ENCODE measurements around the gene LGR4. TPM values are rescaled to one million over a fixed set of nuclear protein-coding genes. Genes with fewer than 3 reads are reported as not detected.

The LGR4 gene
- total RNA-seq, 1 donor from 2014 or later: 154 TPM

- H3K27me3 Mint-ChIP-seq: no peaks in the 10 kb centered on the region
- no peak overlapping the region for H3K27ac Mint-ChIP-seq
Measured at GRCh38 chr11:27385245-27385644, 87.3 kb downstream of the LGR4 start.

GRCh38 chr11:27384227-27384626 is 88.4 kb downstream of the LGR4 start:
- no peaks in the 10 kb centered on the region for H3K9me3 Mint-ChIP-seq (ENCODE audit: low read depth)
- no peaks in the 10 kb centered on the region for H3K27me3 Mint-ChIP-seq
- DNase-seq (ENCODE audit: low spot score, unreplicated experiment): no peak
- no peak overlapping the region for H3K27ac Mint-ChIP-seq
- no peak for TF ChIP-seq CTCF (IDR thresholded peaks at IDR 0.05; ENCODE audit: unreplicated experiment)
- H3K4me1 Mint-ChIP-seq (ENCODE audit: low read depth): peaks cover 41% of the 10 kb centered on the region
- H3K4me3 Mint-ChIP-seq (ENCODE audit: low read depth): no peak overlapping the region
- H3K36me3 Mint-ChIP-seq (ENCODE audit: insufficient read depth): peaks cover 35% of the 10 kb centered on the region

More at GRCh38 chr11:27385245-27385644, 87.3 kb downstream of the LGR4 start:
- Mint-ChIP-seq H3K36me3 (ENCODE audit: insufficient read depth) (peaks cover 26% of the 10 kb centered on the region), H3K4me3 (ENCODE audit: low read depth) (no peak overlapping the region), H3K9me3 (ENCODE audit: low read depth) (no peaks in the 10 kb centered on the region), H3K4me1 (ENCODE audit: low read depth) (peaks cover 40% of the 10 kb centered on the region)
- no peak for DNase-seq (ENCODE audit: low spot score, unreplicated experiment)
- no peak for TF ChIP-seq CTCF (IDR thresholded peaks at IDR 0.05; ENCODE audit: unreplicated experiment)

- Mint-ChIP-seq H3K4me1 (ENCODE audit: low read depth) (peaks cover 40% of the 10 kb centered on the region), H3K4me3 (ENCODE audit: low read depth) (no peak overlapping the region), H3K9me3 (ENCODE audit: low read depth) (no peaks in the 10 kb centered on the region), H3K27ac (no peak overlapping the region), H3K27me3 (no peaks in the 10 kb centered on the region), H3K36me3 (ENCODE audit: insufficient read depth) (peaks cover 38% of the 10 kb centered on the region)
- TF ChIP-seq CTCF (IDR thresholded peaks at IDR 0.05; ENCODE audit: unreplicated experiment): no peak
- DNase-seq (ENCODE audit: low spot score, unreplicated experiment): no peak
Measured at GRCh38 chr11:27383645-27384044, 88.9 kb downstream of the LGR4 start.

GRCh38 chr11:27381238-27381666 is 91.3 kb downstream of the LGR4 start:
- peaks cover 35% of the 10 kb centered on the region for H3K4me1 Mint-ChIP-seq (ENCODE audit: low read depth)
- H3K36me3 Mint-ChIP-seq (ENCODE audit: insufficient read depth): peaks cover 38% of the 10 kb centered on the region
- TF ChIP-seq CTCF (IDR thresholded peaks at IDR 0.05; ENCODE audit: unreplicated experiment): no peak

GRCh38 chr11:27380771-27381170 is 91.8 kb downstream of the LGR4 start:
- Mint-ChIP-seq H3K4me1 (ENCODE audit: low read depth) (peaks cover 35% of the 10 kb centered on the region), H3K9me3 (ENCODE audit: low read depth) (no peaks in the 10 kb centered on the region), H3K27me3 (no peaks in the 10 kb centered on the region), H3K36me3 (ENCODE audit: insufficient read depth) (peaks cover 39% of the 10 kb centered on the region), H3K4me3 (ENCODE audit: low read depth) (no peak overlapping the region), H3K27ac (no peak overlapping the region)
- no peak for TF ChIP-seq CTCF (IDR thresholded peaks at IDR 0.05; ENCODE audit: unreplicated experiment)
- no peak for DNase-seq (ENCODE audit: low spot score, unreplicated experiment)

More at GRCh38 chr11:27381238-27381666, 91.3 kb downstream of the LGR4 start:
- no peaks in the 10 kb centered on the region for H3K9me3 Mint-ChIP-seq (ENCODE audit: low read depth)
- DNase-seq (ENCODE audit: low spot score, unreplicated experiment): no peak
- H3K27ac Mint-ChIP-seq: no peak overlapping the region
- no peak overlapping the region for H3K4me3 Mint-ChIP-seq (ENCODE audit: low read depth)
- no peaks in the 10 kb centered on the region for H3K27me3 Mint-ChIP-seq
